ENCODE measurements around the gene PDE1C. TPM values are rescaled to one million over a fixed set of nuclear protein-coding genes. Genes with fewer than 3 reads are reported as not detected.

The PDE1C gene
- polyA plus RNA-seq, 1 of the 3 experiments (the other 2 are of a cell fraction): 4.6 TPM

- TF ChIP-seq RXRA (IDR thresholded peaks at IDR 0.05; ENCODE audit: borderline replicate concordance, low read depth) (no peak), USF2 (IDR thresholded peaks at IDR 0.05; ENCODE audit: borderline replicate concordance, low read depth, low read length) (no peak)
These were observed 68.3 kb downstream of the PDE1C start (continued) for GRCh38 chr7:32001948-32002347.

- H3K9me3 ChIP-seq: no peaks in the 10 kb centered on the region
- ChIA-PET CTCF (no interaction called here), POLR2A (no interaction called here)
- H3K9me2 ChIP-seq: no peaks in the 10 kb centered on the region
- H3K27ac ChIP-seq (ENCODE audit: low read depth in 2 of 2, low read length in 1 of 2): no peak overlapping the region
- H3F3A ChIP-seq (replicated peaks; ENCODE audit: insufficient read depth): no peaks in the 10 kb centered on the region
- H3K27me3 ChIP-seq (ENCODE audit: insufficient read depth): no peaks in the 10 kb centered on the region; the same call in 1 of the 2 replicates
- H3K4me2 ChIP-seq: no peak overlapping the region
- H3K79me2 ChIP-seq (ENCODE audit: insufficient read depth): no peaks in the 10 kb centered on the region
- no peaks in the 10 kb centered on the region for H3K36me3 ChIP-seq (replicated peaks in 1 of 2; ENCODE audit: control insufficient read depth in 1 of 2, insufficient read depth in 2 of 2, low read length in 1 of 2)
- TF ChIP-seq TCF12 (IDR thresholded peaks at IDR 0.05) (no peak), FOXM1 (IDR thresholded peaks at IDR 0.05; ENCODE audit: low read depth) (no peak), RAD21 (IDR thresholded peaks at IDR 0.05; ENCODE audit: low read length) (no peak), TAF1 (IDR thresholded peaks at IDR 0.05; ENCODE audit: borderline replicate concordance, low read depth, low read length) (no peak), CTCF (IDR thresholded peaks at IDR 0.05) (no peak), FOSL2 (IDR thresholded peaks at IDR 0.05; ENCODE audit: borderline replicate concordance, low read depth) (no peak), REST (IDR thresholded peaks at IDR 0.05; ENCODE audit: low read depth, low read length) (no peak), USF1 (IDR thresholded peaks at IDR 0.05; ENCODE audit: borderline replicate concordance, low read depth) (no peak), NFIC (IDR thresholded peaks at IDR 0.05; ENCODE audit: borderline replicate concordance) (no peak), GABPA (IDR thresholded peaks at IDR 0.05; ENCODE audit: low read depth) (no peak), IRF3 (IDR thresholded peaks at IDR 0.05; ENCODE audit: low read depth, low read length) (no peak), EZH2phosphoT487 (IDR thresholded peaks at IDR 0.05; ENCODE audit: borderline replicate concordance, low read depth) (no peak)
- 15% methylated on average over 2 of the region's 2 CpGs for WGBS (ENCODE audit: low lambda C conversion rate)
- no peaks in the 10 kb centered on the region for H3K4me1 ChIP-seq (ENCODE audit: control insufficient read depth in 1 of 2, insufficient read depth in 2 of 2, low read depth in 1 of 2, low read length in 1 of 2)
- no peaks in the 10 kb centered on the region for H4K20me1 ChIP-seq (ENCODE audit: insufficient read depth)
- no peak for DNase-seq
- no peak overlapping the region for H2AFZ ChIP-seq (ENCODE audit: low read depth)
- H3K9ac ChIP-seq: no peak overlapping the region
- H3K4me3 ChIP-seq (ENCODE audit: low read depth in 2 of 2, low read length in 1 of 2): no peak overlapping the region
These were observed 72.8 kb downstream of the PDE1C start for GRCh38 chr7:31997423-31997822.

Measured in SK-N-SH (cell line).